AG09319 (cell line): ENCODE results near the gene GPR146.

Source experiments
- DNase-seq: peaks from one replicate; pipeline ENCODE4 v3.0.0-alpha.2; 2010; ENCODE audit warnings: low read depth; ENCODE audit errors: extremely low read depth
- TF ChIP-seq, protein P1 (sequence below): IDR thresholded peaks from 2 replicates; pipeline ENCODE4 v1.5.1; 2011; ENCODE audit warnings: low read depth, mild to moderate bottlenecking, inconsistent platforms, low read length, moderate library complexity

The GPR146 gene

DNA sequence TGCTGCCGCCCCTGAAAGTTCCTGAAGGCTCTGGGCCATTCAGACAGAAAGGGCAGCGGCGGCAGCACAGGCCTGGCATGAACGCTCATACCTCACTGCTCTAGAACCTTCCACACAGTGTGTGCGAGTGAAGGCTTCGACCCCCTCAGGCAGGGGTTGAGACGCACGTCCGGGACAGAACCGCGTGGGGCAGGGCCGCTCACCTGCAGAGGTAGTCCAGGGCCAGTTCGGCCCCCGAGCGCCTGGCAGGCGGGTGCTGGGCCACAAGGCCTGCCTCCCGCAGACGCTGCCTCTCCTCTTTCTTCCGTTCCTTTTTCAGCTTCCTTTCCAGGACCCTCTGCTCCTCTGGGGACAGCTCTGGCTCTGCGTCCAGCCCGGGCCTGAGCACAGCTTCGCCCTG, 34.6 kb upstream of the GPR146 start:
- no peak for DNase-seq
- TF ChIP-seq, protein P1, sequence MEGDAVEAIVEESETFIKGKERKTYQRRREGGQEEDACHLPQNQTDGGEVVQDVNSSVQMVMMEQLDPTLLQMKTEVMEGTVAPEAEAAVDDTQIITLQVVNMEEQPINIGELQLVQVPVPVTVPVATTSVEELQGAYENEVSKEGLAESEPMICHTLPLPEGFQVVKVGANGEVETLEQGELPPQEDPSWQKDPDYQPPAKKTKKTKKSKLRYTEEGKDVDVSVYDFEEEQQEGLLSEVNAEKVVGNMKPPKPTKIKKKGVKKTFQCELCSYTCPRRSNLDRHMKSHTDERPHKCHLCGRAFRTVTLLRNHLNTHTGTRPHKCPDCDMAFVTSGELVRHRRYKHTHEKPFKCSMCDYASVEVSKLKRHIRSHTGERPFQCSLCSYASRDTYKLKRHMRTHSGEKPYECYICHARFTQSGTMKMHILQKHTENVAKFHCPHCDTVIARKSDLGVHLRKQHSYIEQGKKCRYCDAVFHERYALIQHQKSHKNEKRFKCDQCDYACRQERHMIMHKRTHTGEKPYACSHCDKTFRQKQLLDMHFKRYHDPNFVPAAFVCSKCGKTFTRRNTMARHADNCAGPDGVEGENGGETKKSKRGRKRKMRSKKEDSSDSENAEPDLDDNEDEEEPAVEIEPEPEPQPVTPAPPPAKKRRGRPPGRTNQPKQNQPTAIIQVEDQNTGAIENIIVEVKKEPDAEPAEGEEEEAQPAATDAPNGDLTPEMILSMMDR: no peak

DNA sequence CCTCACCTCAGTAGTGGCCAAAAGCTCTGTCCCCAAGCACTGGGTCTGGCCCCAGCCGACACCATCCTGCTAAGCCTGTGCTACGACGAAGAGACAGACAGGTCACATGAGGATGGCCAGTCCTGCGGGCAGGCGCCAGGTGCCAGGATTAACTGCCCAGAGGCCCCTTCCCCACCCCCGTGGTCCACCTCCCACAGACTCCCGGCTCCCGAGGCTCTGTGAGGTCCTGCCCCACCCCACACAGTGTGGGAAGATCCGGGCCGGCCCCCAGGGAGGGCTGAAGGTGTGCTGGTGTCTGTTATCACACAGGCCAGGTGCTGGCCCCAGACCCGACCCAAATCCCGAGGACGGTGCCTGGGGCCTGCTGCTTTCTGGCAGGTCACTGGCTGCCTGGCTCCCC, 34.1 kb upstream of the GPR146 start:
- DNase-seq: no peak
- TF ChIP-seq, protein P1: no peak

DNA sequence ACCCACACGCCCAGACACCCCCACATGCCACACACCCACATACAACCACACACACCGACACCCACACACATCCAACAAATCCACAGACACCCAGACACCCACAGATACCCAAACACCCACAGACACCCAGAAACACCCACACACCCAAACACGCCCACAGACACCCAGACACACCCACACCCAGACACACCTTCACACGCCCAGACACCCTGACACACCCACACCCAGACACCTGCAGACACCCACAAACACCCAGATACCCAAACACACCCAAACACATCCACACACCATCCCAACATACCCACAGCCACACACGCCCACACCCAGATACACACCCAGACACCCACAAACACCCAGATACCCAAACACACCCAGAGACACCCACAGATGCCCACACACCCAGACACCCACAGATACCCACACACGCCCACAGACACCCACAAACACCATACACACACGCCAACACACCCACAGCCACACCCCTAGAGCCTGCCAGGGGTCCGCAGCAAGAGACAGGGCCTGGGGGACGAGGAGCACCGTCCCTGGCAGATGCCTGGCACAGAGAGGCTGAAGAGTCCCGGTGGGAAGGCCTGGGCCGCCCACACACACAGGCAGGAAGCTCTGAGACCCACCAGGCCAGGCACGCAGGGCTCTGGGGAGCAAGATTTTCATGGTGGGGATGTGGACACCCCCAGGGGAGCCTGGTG, 32.9 kb upstream of the GPR146 start:
- no peak for DNase-seq
- TF ChIP-seq, protein P1: no peak

DNA sequence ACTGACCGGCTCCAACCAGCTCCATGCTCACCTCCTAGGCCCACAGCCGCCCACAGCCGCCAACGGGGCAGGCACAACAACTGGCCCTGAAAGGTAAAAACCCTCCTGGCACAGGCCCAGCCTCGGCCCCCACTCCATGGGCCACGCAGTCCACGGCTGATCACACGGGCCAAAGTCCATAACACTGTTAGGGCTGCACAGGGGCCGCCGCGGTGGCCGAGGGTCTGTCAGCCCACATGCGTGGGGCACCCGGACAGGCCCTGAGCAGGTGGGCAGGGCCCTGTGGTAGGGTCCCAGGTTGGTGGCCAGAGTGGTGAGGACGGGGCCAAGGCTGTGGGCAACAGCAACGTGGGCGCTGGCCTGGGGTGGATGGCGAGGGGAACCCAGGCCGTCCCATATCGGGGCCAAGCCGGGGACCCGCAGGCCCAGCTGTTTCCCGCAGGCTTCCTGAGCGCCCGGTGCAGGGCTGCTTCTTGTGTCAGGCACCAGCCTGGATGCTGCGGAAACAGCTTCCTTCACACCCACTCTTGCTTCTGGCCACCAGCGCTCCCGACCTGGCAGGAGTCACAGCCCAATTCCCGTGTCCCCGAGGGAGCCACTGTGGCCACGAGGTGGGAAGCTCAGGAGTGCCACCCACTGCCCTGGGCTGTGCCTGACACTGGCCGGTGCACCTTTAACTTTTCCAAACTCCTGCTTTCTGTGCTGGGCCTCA, 32.2 kb upstream of the GPR146 start:
- DNase-seq: no peak
- TF ChIP-seq, protein P1: no peak

DNA sequence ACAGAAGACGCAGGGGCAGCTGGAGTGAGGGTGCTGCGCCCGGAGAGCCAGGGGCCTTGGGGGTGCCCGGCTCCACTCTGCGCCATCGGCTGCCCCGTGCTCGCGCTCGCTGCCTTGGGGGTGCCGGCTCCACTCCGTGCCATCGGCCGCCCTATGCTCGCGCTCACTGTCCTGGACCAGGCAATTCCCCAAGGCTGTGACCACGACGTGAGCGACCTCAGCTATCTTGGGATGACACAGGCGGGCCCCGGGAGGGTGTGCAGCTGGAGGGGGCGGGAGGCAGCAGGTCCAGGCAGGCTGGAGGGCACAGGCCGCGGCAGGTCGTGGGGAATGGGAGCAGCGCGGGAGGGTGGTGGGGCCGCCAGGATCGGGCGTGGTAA, 31.6 kb upstream of the GPR146 start:
- DNase-seq: no peak
- TF ChIP-seq, protein P1: no peak

DNA sequence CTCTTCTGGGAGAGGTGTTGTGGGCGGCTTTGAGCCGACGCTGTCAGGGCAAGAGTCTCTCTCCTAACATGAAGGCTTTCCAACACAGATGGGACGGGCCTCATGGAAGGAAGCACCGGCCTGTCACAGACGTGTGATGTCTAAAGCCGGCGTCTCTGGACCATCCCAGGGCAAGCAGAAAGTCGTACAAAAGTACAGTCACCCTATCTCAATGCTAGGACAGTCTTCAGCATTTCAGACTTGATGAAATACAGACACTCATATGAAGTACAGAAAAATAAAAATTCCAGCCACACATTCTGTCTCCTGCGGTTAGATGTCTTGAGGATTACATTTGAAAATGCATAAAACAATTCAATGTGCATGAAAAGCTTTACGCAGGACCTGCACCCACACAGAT, 30.8 kb upstream of the GPR146 start:
- TF ChIP-seq, protein P1: no peak

DNA sequence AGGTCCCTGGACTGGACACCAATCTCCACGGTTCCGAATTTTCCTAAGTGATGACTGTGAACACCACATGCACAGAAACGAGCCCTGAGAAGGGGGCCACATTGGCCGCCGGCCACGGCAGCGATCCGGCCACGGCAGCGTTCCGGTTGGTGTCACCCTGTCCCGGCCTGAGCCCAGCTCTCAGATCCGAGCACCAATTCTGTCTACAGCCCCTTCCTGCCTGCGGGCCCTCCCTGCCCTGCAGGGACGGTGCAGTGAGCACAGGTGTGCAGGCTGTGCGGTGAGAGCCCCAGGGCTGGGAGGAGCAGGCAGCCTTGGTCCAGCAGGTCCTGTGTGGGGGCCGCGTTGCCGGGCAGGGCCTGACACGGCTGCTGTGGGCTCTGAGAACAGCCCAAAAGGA, 29.7 kb upstream of the GPR146 start:
- no peak for DNase-seq
- TF ChIP-seq, protein P1: no peak

More for the DNA sequence above, 30.8 kb upstream of the GPR146 start:
- no peak for DNase-seq
